Peyer's patch (tissue), 4 donors: Measurements from ENCODE around the gene SMIM1.

Experiments
- CTCF ChIP-seq, 6 experiments: fragments of 450-650 bp in 4 of 6; fragments of 200-600 bp in 2 of 6; sonication (generic) in 1 of 6; IDR thresholded peaks; one replicate each; pipeline ENCODE4 v1.5.1; 2017 to 2019; ENCODE audit warnings: antibody characterized with exemption in 6 of 6, mild to moderate bottlenecking in 3 of 6, moderate library complexity in 1 of 6
- POLR2A ChIP-seq, 2 donors: fragments of 450-650 bp; IDR thresholded peaks; one replicate each; pipeline ENCODE4 v1.5.1; 2017; ENCODE audit warnings: antibody characterized with exemption in 2 of 2, mild to moderate bottlenecking in 2 of 2, moderate library complexity in 2 of 2

GRCh38 chr1:3774276-3774945 is 1.9 kb downstream of the SMIM1 start:
- no peak for TF ChIP-seq POLR2A (IDR thresholded peaks at IDR 0.05)
- no peak for TF ChIP-seq CTCF (IDR thresholded peaks at IDR 0.05)
